ENCODE measurements around the gene GSG1. TPM values are rescaled to one million over a fixed set of nuclear protein-coding genes. Genes with fewer than 3 reads are reported as not detected.

GSG1 gene
- polyA plus RNA-seq (2012; ENCODE audit: insufficient read depth, insufficient read length) = not detected

GRCh38 chr12:13103391-13104033 is at the start of gene GSG1:
Gene GSG1 (minus strand): TSS chr12:13103667. CDS start chr12:13103512, 155 bp downstream.
- DNase-seq (ENCODE audit: low read depth, low spot score) = no peak
- no peak within 1 kb of the TSS for H3K4me3 ChIP-seq (ENCODE audit: low read length)

GRCh38 chr12:13153180-13153579 is 49.7 kb upstream of the GSG1 start:
- no peak overlapping the region for H3K4me3 ChIP-seq (ENCODE audit: low read length)
- DNase-seq (ENCODE audit: low read depth, low spot score) = no peak

GRCh38 chr12:13152756-13153155 is 49.3 kb upstream of the GSG1 start:
- no peak overlapping the region for H3K4me3 ChIP-seq (ENCODE audit: low read length)
- no peak for DNase-seq (ENCODE audit: low read depth, low spot score)

GRCh38 chr12:13152281-13152680 is 48.8 kb upstream of the GSG1 start:
- no peak for DNase-seq (ENCODE audit: low read depth, low spot score)
- no peak overlapping the region for H3K4me3 ChIP-seq (ENCODE audit: low read length)

GRCh38 chr12:13149411-13149810 is 45.9 kb upstream of the GSG1 start:
- no peak overlapping the region for H3K4me3 ChIP-seq (ENCODE audit: low read length)
- DNase-seq (ENCODE audit: low read depth, low spot score) = no peak

- no peak for DNase-seq (ENCODE audit: low read depth, low spot score)
- no peak overlapping the region for H3K4me3 ChIP-seq (ENCODE audit: low read length)
Measured at GRCh38 chr12:13148485-13148847, 45.0 kb upstream of the GSG1 start.

- H3K4me3 ChIP-seq (ENCODE audit: low read length) = no peak overlapping the region
- no peak for DNase-seq (ENCODE audit: low read depth, low spot score)
Measured at GRCh38 chr12:13147688-13148484, 44.4 kb upstream of the GSG1 start.

GRCh38 chr12:13146336-13146938 is 43.0 kb upstream of the GSG1 start:
- no peak for DNase-seq (ENCODE audit: low read depth, low spot score)
- no peak overlapping the region for H3K4me3 ChIP-seq (ENCODE audit: low read length)

- DNase-seq (ENCODE audit: low read depth, low spot score) = no peak
- H3K4me3 ChIP-seq (ENCODE audit: low read length) = no peak overlapping the region
Measured at GRCh38 chr12:13144266-13144828, 40.9 kb upstream of the GSG1 start.

- DNase-seq (ENCODE audit: low read depth, low spot score) = no peak
- no peak overlapping the region for H3K4me3 ChIP-seq (ENCODE audit: low read length)
Measured at GRCh38 chr12:13142747-13143146, 39.3 kb upstream of the GSG1 start.

GRCh38 chr12:13141686-13142085 is 38.2 kb upstream of the GSG1 start:
- DNase-seq (ENCODE audit: low read depth, low spot score) = no peak
- no peak overlapping the region for H3K4me3 ChIP-seq (ENCODE audit: low read length)

- H3K4me3 ChIP-seq (ENCODE audit: low read length) = no peak overlapping the region
- no peak for DNase-seq (ENCODE audit: low read depth, low spot score)
Measured at GRCh38 chr12:13135371-13136178, 32.1 kb upstream of the GSG1 start.

- no peak for DNase-seq (ENCODE audit: low read depth, low spot score)
- no peak overlapping the region for H3K4me3 ChIP-seq (ENCODE audit: low read length)
Measured at GRCh38 chr12:13133886-13134285, 30.4 kb upstream of the GSG1 start.

- H3K4me3 ChIP-seq (ENCODE audit: low read length) = no peak overlapping the region
- DNase-seq (ENCODE audit: low read depth, low spot score) = no peak
Measured at GRCh38 chr12:13130981-13131380, 27.5 kb upstream of the GSG1 start.

GRCh38 chr12:13128291-13128965 is 25.0 kb upstream of the GSG1 start:
- DNase-seq (ENCODE audit: low read depth, low spot score) = no peak
- no peak overlapping the region for H3K4me3 ChIP-seq (ENCODE audit: low read length)

GRCh38 chr12:13127444-13127843 is 24.0 kb upstream of the GSG1 start:
- H3K4me3 ChIP-seq (ENCODE audit: low read length) = no peak overlapping the region
- no peak for DNase-seq (ENCODE audit: low read depth, low spot score)

GRCh38 chr12:13126494-13126893 is 23.0 kb upstream of the GSG1 start:
- H3K4me3 ChIP-seq (ENCODE audit: low read length) = no peak overlapping the region
- DNase-seq (ENCODE audit: low read depth, low spot score) = no peak

GRCh38 chr12:13125996-13126395 is 22.5 kb upstream of the GSG1 start:
- H3K4me3 ChIP-seq (ENCODE audit: low read length) = no peak overlapping the region
- no peak for DNase-seq (ENCODE audit: low read depth, low spot score)
